H1 (cell line): ENCODE measurements around the gene ZNF219. TPM values are rescaled to one million over a fixed set of nuclear protein-coding genes. Genes with fewer than 3 reads are reported as not detected.

Source experiments
- CTCF ChIA-PET: fragments of 300-600 bp; sonication (Branson Sonifier 250); formaldehyde crosslinking; loops from one replicate; lab custom pipeline; 2021; ENCODE audit not compliant: partially characterized antibody; lab: Charles Lee
- POLR2A ChIA-PET: fragments of 300-600 bp; sonication (Branson Sonifier 250); formaldehyde crosslinking; loops from one replicate; lab custom pipeline; 2021; ENCODE audit warnings: inconsistent platforms; ENCODE audit not compliant: partially characterized antibody; lab: Charles Lee
- DNase-seq, 2 experiments: peaks; one replicate each; pipeline versions ENCODE4 v3.0.0 to v3.0.0-alpha.2; 2010 to 2022; ENCODE audit warnings: low spot score in 2 of 2, low read depth in 1 of 2, mixed read lengths in 1 of 2
- FAIRE-seq: peaks from 2 replicates; lab custom pipeline; 2011; peaks lifted over from hg19 to GRCh38; lab: Jason Lieb, UNC
- H2AFZ ChIP-seq: 2 replicates; pipeline ENCODE4 v1.8.1; 2012; ENCODE audit warnings: low read length, inconsistent platforms
- H2AK5ac ChIP-seq: 2 replicates; pipeline ENCODE4 v1.6.1; 2013; ENCODE audit warnings: low read depth, low read length
- H2BK120ac ChIP-seq: replicated peaks from 2 replicates; pipeline ENCODE3; 2013; ENCODE audit warnings: low read depth, low read length, inconsistent platforms
- H2BK12ac ChIP-seq: 2 replicates; pipeline ENCODE4 v1.6.1; 2013; ENCODE audit warnings: low read depth, low read length
- H2BK15ac ChIP-seq: 2 replicates; pipeline ENCODE4 v1.6.1; 2013; ENCODE audit warnings: low read length
- H2BK20ac ChIP-seq: 2 replicates; pipeline ENCODE4 v1.6.1; 2013; ENCODE audit warnings: low read length
- H2BK5ac ChIP-seq: 2 replicates; pipeline ENCODE4 v1.6.1; 2013; ENCODE audit warnings: low read depth, low read length
- H3K14ac ChIP-seq: 2 replicates; pipeline ENCODE4 v1.6.1; 2013; ENCODE audit warnings: inconsistent platforms; ENCODE audit not compliant: insufficient read length
- H3K18ac ChIP-seq: 2 replicates; pipeline ENCODE4 v1.6.1; 2013; ENCODE audit warnings: low read length; ENCODE audit errors: extremely low read depth
- H3K23ac ChIP-seq: 2 replicates; pipeline ENCODE4 v1.6.1; 2013; ENCODE audit warnings: inconsistent platforms; ENCODE audit not compliant: insufficient read length
- H3K23me2 ChIP-seq: 2 replicates; pipeline ENCODE4 v1.6.1; 2013; ENCODE audit warnings: low read depth, low read length
- H3K27ac ChIP-seq: 2 replicates; pipeline ENCODE4 v1.6.1; 2011; ENCODE audit warnings: low read depth, low read length, inconsistent platforms
- H3K27me3 ChIP-seq, 4 experiments: replicated peaks in 1 of 4; 1 replicate in 1 of 4; 2 replicates in 3 of 4; pipeline versions ENCODE4 v1.6.1 to v1.8.1; 2011 to 2013; ENCODE audit warnings: low read length in 3 of 4, mild to moderate bottlenecking in 3 of 4, inconsistent platforms in 2 of 4, mixed read lengths in 2 of 4, moderate library complexity in 1 of 4; ENCODE audit not compliant: control insufficient read depth in 3 of 4, insufficient read depth in 3 of 4; ENCODE audit errors: extremely low read depth in 1 of 4
- H3K36me3 ChIP-seq, 4 experiments: 2 replicates each; pipeline versions ENCODE4 v1.6.1 to v1.8.1; 2011 to 2013; ENCODE audit warnings: mild to moderate bottlenecking in 4 of 4, low read length in 3 of 4, moderate library complexity in 2 of 4, control low read depth in 1 of 4, inconsistent platforms in 1 of 4; ENCODE audit not compliant: insufficient read depth in 4 of 4, control insufficient read depth in 2 of 4
- H3K4ac ChIP-seq: replicated peaks from 2 replicates; pipeline ENCODE3; 2013; ENCODE audit warnings: low read length, low read depth, mixed read lengths, inconsistent platforms; ENCODE audit not compliant: insufficient read length
- H3K4me1 ChIP-seq, 4 experiments: replicated peaks in 1 of 4; 1 replicate in 1 of 4; 2 replicates in 3 of 4; pipeline versions ENCODE4 v1.6.1 to v1.8.1; 2011 to 2013; ENCODE audit warnings: low read length in 3 of 4, inconsistent platforms in 2 of 4, mixed read lengths in 1 of 4; ENCODE audit not compliant: insufficient read depth in 4 of 4, control insufficient read depth in 3 of 4
- H3K4me2 ChIP-seq, 2 experiments: 2 replicates each; pipeline versions ENCODE4 v1.6.1 to v1.8.1; 2011 to 2013; ENCODE audit warnings: low read depth in 2 of 2, low read length in 2 of 2, control low read depth in 1 of 2, inconsistent platforms in 1 of 2, mild to moderate bottlenecking in 1 of 2; ENCODE audit not compliant: insufficient read depth in 1 of 2
- H3K4me3 ChIP-seq, 4 experiments: fragments of 200-600, 300-600 bp in 1 of 4; sonication (generic), shearing (Covaris generic), sonication (Bioruptor Twin) in 1 of 4; 2 replicates each; pipeline versions ENCODE4 v1.5.1 to v1.8.1; 2011 to 2016; ENCODE audit warnings: low read length in 4 of 4, low read depth in 3 of 4, control low read depth in 2 of 4, inconsistent platforms in 2 of 4, mild to moderate bottlenecking in 2 of 4, mixed read lengths in 1 of 4, moderate library complexity in 1 of 4; ENCODE audit not compliant: insufficient read depth in 2 of 4; ENCODE audit errors: extremely low read depth in 1 of 4
- H3K56ac ChIP-seq: replicated peaks from 2 replicates; pipeline ENCODE3; 2013; ENCODE audit warnings: low read depth, mild to moderate bottlenecking, mixed read lengths, low read length, inconsistent platforms; ENCODE audit not compliant: insufficient read length
- H3K79me1 ChIP-seq: 2 replicates; pipeline ENCODE4 v1.6.1; 2013; ENCODE audit warnings: low read depth, low read length, control low read depth
- H3K79me2 ChIP-seq, 2 experiments: 2 replicates each; pipeline versions ENCODE4 v1.6.1 to v1.8.1; 2012 to 2013; ENCODE audit warnings: low read length in 2 of 2, mild to moderate bottlenecking in 2 of 2, inconsistent platforms in 1 of 2; ENCODE audit not compliant: insufficient read depth in 2 of 2, control insufficient read depth in 1 of 2
- H3K9ac ChIP-seq, 4 experiments: replicated peaks in 1 of 4; 1 replicate in 1 of 4; 2 replicates in 3 of 4; pipeline versions ENCODE4 v1.6.1 to v1.8.1; 2011 to 2013; ENCODE audit warnings: low read depth in 3 of 4, low read length in 3 of 4, control low read depth in 2 of 4, mild to moderate bottlenecking in 2 of 4, moderate library complexity in 2 of 4, inconsistent platforms in 1 of 4; ENCODE audit errors: extremely low read depth in 1 of 4
- H3K9me3 ChIP-seq, 2 experiments: 2 replicates each; pipeline versions ENCODE4 v1.6.1 to v1.8.1; 2012 to 2013; ENCODE audit warnings: mild to moderate bottlenecking in 2 of 2, moderate library complexity in 2 of 2, control low read depth in 1 of 2, inconsistent platforms in 1 of 2, low read depth in 1 of 2, low read length in 1 of 2, mixed read lengths in 1 of 2; ENCODE audit not compliant: insufficient read depth in 2 of 2
- H4K20me1 ChIP-seq, 2 experiments: replicated peaks in 1 of 2; 2 replicates each; pipeline versions ENCODE3 to v1.8.1; 2011 to 2013; ENCODE audit warnings: inconsistent platforms in 2 of 2, low read length in 2 of 2, mild to moderate bottlenecking in 1 of 2; ENCODE audit not compliant: insufficient read depth in 2 of 2, control insufficient read depth in 1 of 2
- H4K5ac ChIP-seq: 2 replicates; pipeline ENCODE4 v1.6.1; 2013; ENCODE audit warnings: low read length, low read depth, mixed read lengths, inconsistent platforms; ENCODE audit not compliant: insufficient read length
- H4K8ac ChIP-seq: 2 replicates; pipeline ENCODE4 v1.8.0; 2013; ENCODE audit warnings: mild to moderate bottlenecking, moderate library complexity, low read length, inconsistent platforms; ENCODE audit not compliant: insufficient read depth; ENCODE audit errors: extremely low read depth
- H4K91ac ChIP-seq: replicated peaks from 2 replicates; pipeline ENCODE3; 2013; ENCODE audit warnings: low read length, mixed read lengths, inconsistent platforms; ENCODE audit not compliant: insufficient read length
- ASH2L ChIP-seq: fragments of 200-600, 300-600 bp; sonication (generic); IDR thresholded peaks from one replicate; pipeline ENCODE4 v1.7.1; 2017; ENCODE audit warnings: low read length
- CTBP2 ChIP-seq: IDR thresholded peaks from 2 replicates; pipeline ENCODE4 v1.7.0; 2011; ENCODE audit warnings: borderline replicate concordance, mild to moderate bottlenecking, moderate library complexity, mixed read lengths, low read length; ENCODE audit not compliant: insufficient read depth, insufficient read length
- NANOG ChIP-seq: IDR thresholded peaks from 2 replicates; pipeline ENCODE4 v1.6.1; 2011; ENCODE audit warnings: low read length, low read depth, mild to moderate bottlenecking, inconsistent platforms; ENCODE audit not compliant: insufficient read depth, poor library complexity, severe bottlenecking
- RFX5 ChIP-seq: IDR thresholded peaks from 2 replicates; pipeline ENCODE4 v1.6.1; 2011; ENCODE audit warnings: low read depth, low read length, improper control_type of control experiment, borderline replicate concordance
- SAP30 ChIP-seq: fragments of 300-600 bp; sonication (generic); IDR thresholded peaks from 2 replicates; pipeline ENCODE4 v1.7.1; 2012; ENCODE audit warnings: low read length, moderate library complexity, mild to moderate bottlenecking, inconsistent platforms; ENCODE audit not compliant: insufficient read depth, insufficient replicate concordance
- TAF1 ChIP-seq: IDR thresholded peaks from 2 replicates; pipeline ENCODE4 v1.6.1; 2011; ENCODE audit warnings: mild to moderate bottlenecking, low read depth, low read length
- whole genome bisulfite sequencing, 2 experiments: shearing (Covaris generic) in 1 of 2; methylation state at CpG; one replicate each; pipeline versions ENCODE4 v1.1.6 to v1.1.7; 2013 to 2015; ENCODE audit warnings: low lambda C conversion rate in 2 of 2, mixed read lengths in 2 of 2, inconsistent platforms in 1 of 2, low coverage in 1 of 2, missing lambda C conversion rate in 1 of 2; ENCODE audit not compliant: insufficient replicate concordance in 2 of 2, insufficient coverage in 1 of 2, insufficient read length in 1 of 2; ENCODE audit errors: extremely low coverage in 1 of 2, missing lambda C conversion rate in 1 of 2; 5-methylcytosine and 5-hydroxymethylcytosine counted together
- polyA plus RNA-seq, 7 experiments: library from polyadenylated mRNA; depleted of rRNA in 3 of 7; stranded (reverse) in 5 of 7; unstranded in 2 of 7; fragments of >200 nt in 5 of 7; fragments of 200-250 nt in 2 of 7; gene quantifications; 1 replicate in 5 of 7; 2 replicates in 1 of 7; 4 replicates in 1 of 7; pipeline versions ENCODE4 v1.2.1 to v1.2.3, GENCODE V29; 2011 to 2013; ENCODE audit warnings: missing spikeins in 2 of 7, mixed read lengths in 2 of 7
- total RNA-seq: library from RNA; stranded (reverse); fragmentation: NEBNext Ultra II Directional; extraction: Animal tissue kit (Norgen Biotek cat#: 25700); gene quantifications from 2 replicates; pipeline ENCODE4 v1.2.1, GENCODE V29; 2021
- TF ChIP-seq, protein P1 (sequence below): IDR thresholded peaks from 2 replicates; pipeline ENCODE4 v1.6.1; 2012; ENCODE audit warnings: inconsistent platforms

The ZNF219 gene
- total and polyA plus RNA-seq, 2 of the 8 experiments (the other 6 are each of a cell fraction or from before 2014, with no cell fraction given): 113 to 160 TPM

DNA sequence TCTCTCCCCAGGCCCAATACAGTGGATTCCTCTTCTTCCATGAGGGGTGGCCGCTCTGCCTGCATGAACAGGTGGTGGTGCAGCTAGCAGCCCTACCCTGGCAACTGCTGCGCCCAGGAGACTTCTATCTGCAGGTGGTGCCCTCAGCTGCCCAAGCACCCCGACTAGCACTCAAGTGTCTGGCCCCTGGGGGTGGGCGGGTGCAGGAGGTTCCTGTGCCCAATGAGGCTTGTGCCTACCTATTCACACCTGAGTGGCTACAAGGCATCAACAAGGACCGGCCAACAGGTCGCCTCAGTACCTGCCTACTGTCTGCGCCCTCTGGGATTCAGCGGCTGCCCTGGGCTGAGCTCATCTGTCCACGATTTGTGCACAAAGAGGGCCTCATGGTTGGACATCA is 24.5 kb downstream of the ZNF219 start:
- no peak overlapping the region for H2BK12ac ChIP-seq
- no peak overlapping the region for H3K4me3 ChIP-seq
- FAIRE-seq: no peak
- H2AK5ac ChIP-seq: no peak overlapping the region
- H3K23me2 ChIP-seq: peaks cover 20% of the 10 kb centered on the region; the same call in 1 of the 2 replicates
- H2BK15ac ChIP-seq: no peak overlapping the region
- H4K8ac ChIP-seq: no peak overlapping the region; the same call in 1 of the 2 replicates
- H4K20me1 ChIP-seq: peaks cover 2 to 9% of the 10 kb centered on the region in 2 experiments
- CTCF ChIA-PET: interaction anchor here (1.1 to 6.6 kb wide), 8 partner anchors 8 to 76 kb away, joined by 4 to 110 read pairs (median 15); partner anchors contain the start of gene TMEM253
- TF ChIP-seq RFX5 (no peak), SAP30 (no peak), ASH2L (no peak), CTBP2 (no peak), NANOG (no peak), TAF1 (no peak)
- TF ChIP-seq, protein P1, sequence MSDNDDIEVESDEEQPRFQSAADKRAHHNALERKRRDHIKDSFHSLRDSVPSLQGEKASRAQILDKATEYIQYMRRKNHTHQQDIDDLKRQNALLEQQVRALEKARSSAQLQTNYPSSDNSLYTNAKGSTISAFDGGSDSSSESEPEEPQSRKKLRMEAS: no peak
- no peaks in the 10 kb centered on the region for H3K27me3 ChIP-seq
- peaks cover 0 to 13% of the 10 kb centered on the region in 2 experiments; a peak in 2 of 4 replicates for H3K79me2 ChIP-seq
- H3K23ac ChIP-seq: no peak overlapping the region
- H3K9me3 ChIP-seq: no peaks in the 10 kb centered on the region
- H2BK120ac ChIP-seq: no peak overlapping the region
- H3K4me1 ChIP-seq: peaks cover 3 to 11% (median 6%) of the 10 kb centered on the region in 4 experiments
- H3K18ac ChIP-seq: no peak overlapping the region
- DNase-seq: no peak
- H2BK20ac ChIP-seq: no peak overlapping the region
- no peak overlapping the region for H3K9ac ChIP-seq
- no peak overlapping the region for H2BK5ac ChIP-seq
- peaks cover 36 to 51% (median 47%) of the 10 kb centered on the region in 4 experiments for H3K36me3 ChIP-seq
- 96% methylated on average over 9 of the region's 9 CpGs; no CpG with 5 or more reads in 1 of the 2 experiments for WGBS, 2 experiments
- H2AFZ ChIP-seq: no peak overlapping the region
- H3K27ac ChIP-seq: no peak overlapping the region
- no peak overlapping the region for H4K5ac ChIP-seq
- no peak overlapping the region for H4K91ac ChIP-seq
- H3K56ac ChIP-seq: no peak overlapping the region
- H3K79me1 ChIP-seq: peaks cover 2% of the 10 kb centered on the region
- no peak overlapping the region for H3K4ac ChIP-seq
- POLR2A ChIA-PET: interaction anchor here (0.7 to 12.4 kb wide), 5 partner anchors 11 to 58 kb away, joined by 3 to 245 read pairs (median 5); partner anchors contain the start of genes TMEM253 and ZNF219
- no peak overlapping the region for H3K14ac ChIP-seq
- no peak overlapping the region for H3K4me2 ChIP-seq
